Measurements from ENCODE around the gene PRUNE1.
A peak's percentile ranks its signal among the peaks of the same experiment; 100 is the strongest.

Gene PRUNE1

GRCh38 chr1:151062741-151063371, 54.6 kb downstream of the PRUNE1 start:
- H3K4me3 ChIP-seq (ENCODE audit: low read depth, low read length): no peak overlapping the region
- H3K27me3 ChIP-seq (ENCODE audit: control insufficient read depth, insufficient read depth, low read length): no peaks in the 10 kb centered on the region
- H3K4me1 ChIP-seq (ENCODE audit: control insufficient read depth, insufficient read depth, low read length): peaks cover 16% of the 10 kb centered on the region
- no peak overlapping the region for H3K27ac ChIP-seq (ENCODE audit: low read depth, low read length)
- H3K9me3 ChIP-seq (ENCODE audit: control insufficient read depth, insufficient read depth, low read depth, low read length): no peaks in the 10 kb centered on the region
- H3K9ac ChIP-seq (ENCODE audit: low read length): no peak overlapping the region
- H3K36me3 ChIP-seq (ENCODE audit: control insufficient read depth, insufficient read depth, low read length): peaks cover 14% of the 10 kb centered on the region

DNA sequence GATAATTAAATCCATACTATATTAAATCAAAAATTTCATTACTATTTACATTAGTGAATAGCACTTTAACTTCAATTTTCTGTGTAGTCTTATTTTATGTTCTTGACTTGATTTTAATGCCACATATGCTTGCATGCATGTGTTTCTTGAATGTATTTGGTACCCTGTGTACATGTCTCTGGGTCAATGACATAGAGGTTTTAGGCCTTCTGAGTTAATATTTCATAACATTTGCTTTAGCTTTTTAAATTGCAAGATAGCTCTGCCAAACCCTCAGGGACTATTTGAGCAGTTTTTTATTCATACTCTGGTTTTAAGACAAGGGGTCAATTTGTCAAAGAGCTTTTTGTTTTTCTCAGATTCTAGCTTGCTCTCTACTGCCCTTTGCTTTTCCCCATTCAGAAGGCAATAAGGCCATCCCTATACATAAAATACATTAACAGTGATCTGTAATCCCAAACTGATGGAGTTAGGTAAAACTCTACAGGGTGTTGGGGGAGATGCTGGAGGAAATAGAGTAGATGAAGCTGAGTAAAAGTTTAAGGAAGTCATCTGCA, 56.9 kb downstream of the PRUNE1 start:
- Histone ChIP-seq H3K27me3 (ENCODE audit: control insufficient read depth, insufficient read depth, low read length) (no peaks in the 10 kb centered on the region), H3K9ac (ENCODE audit: low read length) (no peak overlapping the region), H3K27ac (ENCODE audit: low read depth, low read length) (no peak overlapping the region), H3K36me3 (ENCODE audit: control insufficient read depth, insufficient read depth, low read length) (peaks cover 14% of the 10 kb centered on the region), H3K4me3 (ENCODE audit: low read depth, low read length) (no peak overlapping the region), H3K9me3 (ENCODE audit: control insufficient read depth, insufficient read depth, low read depth, low read length) (no peaks in the 10 kb centered on the region), H3K4me1 (ENCODE audit: control insufficient read depth, insufficient read depth, low read length) (peaks cover 9% of the 10 kb centered on the region)

GRCh38 chr1:151067185-151067584, 58.9 kb downstream of the PRUNE1 start:
- H3K4me1 ChIP-seq (ENCODE audit: control insufficient read depth, insufficient read depth, low read length): peaks cover 6% of the 10 kb centered on the region; the same call in 1 of the 2 replicates
- H3K27me3 ChIP-seq (ENCODE audit: control insufficient read depth, insufficient read depth, low read length): no peaks in the 10 kb centered on the region
- H3K27ac ChIP-seq (ENCODE audit: low read depth, low read length): no peak overlapping the region
- H3K9me3 ChIP-seq (ENCODE audit: control insufficient read depth, insufficient read depth, low read depth, low read length): no peaks in the 10 kb centered on the region
- peaks cover 14% of the 10 kb centered on the region for H3K36me3 ChIP-seq (ENCODE audit: control insufficient read depth, insufficient read depth, low read length)
- H3K9ac ChIP-seq (ENCODE audit: low read length): no peak overlapping the region
- H3K4me3 ChIP-seq (ENCODE audit: low read depth, low read length): no peak overlapping the region

- Histone ChIP-seq H3K9ac (ENCODE audit: low read length) (no peak overlapping the region), H3K27me3 (ENCODE audit: control insufficient read depth, insufficient read depth, low read length) (no peaks in the 10 kb centered on the region), H3K9me3 (ENCODE audit: control insufficient read depth, insufficient read depth, low read depth, low read length) (no peaks in the 10 kb centered on the region), H3K4me3 (ENCODE audit: low read depth, low read length) (no peak overlapping the region), H3K36me3 (ENCODE audit: control insufficient read depth, insufficient read depth, low read length) (peaks cover 14% of the 10 kb centered on the region), H3K4me1 (ENCODE audit: control insufficient read depth, insufficient read depth, low read length) (peaks cover 3% of the 10 kb centered on the region; the same call in 1 of the 2 replicates), H3K27ac (ENCODE audit: low read depth, low read length) (no peak overlapping the region)
These were observed 60.8 kb downstream of the PRUNE1 start for GRCh38 chr1:151069103-151069486.

DNA sequence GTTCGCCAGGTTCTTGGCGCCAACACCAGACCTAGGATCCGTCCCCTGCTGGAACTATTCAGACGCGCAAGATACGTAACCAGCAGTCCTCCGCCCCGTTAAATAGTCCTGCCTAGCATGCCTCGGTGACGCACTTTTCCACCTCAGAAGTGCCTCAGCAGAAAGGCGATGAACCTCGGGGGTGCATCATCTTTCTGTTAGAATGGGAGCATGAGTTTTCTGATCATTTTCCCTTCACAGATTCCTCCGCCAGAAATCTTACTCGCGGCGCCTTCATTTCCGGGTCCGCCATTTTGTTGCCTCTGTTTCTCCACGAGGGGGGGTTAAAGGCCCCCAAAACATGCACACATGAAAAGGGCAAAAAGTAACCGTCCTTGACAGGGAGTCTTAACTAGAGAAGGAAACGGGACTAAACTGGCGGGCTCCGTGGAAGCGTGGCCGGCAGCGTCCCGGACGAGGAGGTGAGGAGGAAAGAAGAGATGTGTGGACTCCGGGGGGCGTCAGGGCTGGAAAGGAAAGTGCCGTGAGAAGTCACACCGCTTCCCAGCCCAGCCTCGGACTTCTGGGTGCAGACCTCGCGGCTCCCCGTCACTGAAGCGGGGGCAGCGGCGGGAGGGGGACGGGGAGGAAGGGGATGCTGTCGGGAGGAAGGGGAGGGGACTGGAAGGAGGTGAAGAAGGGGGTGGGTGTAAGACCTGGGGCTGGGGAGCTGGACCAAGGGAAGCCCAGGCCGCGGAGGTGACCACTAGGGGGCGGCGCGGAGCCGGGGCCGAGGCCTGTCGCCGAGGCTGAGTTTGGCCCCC, 62.4 kb downstream of the PRUNE1 start, which contains the start of gene GABPB2:
Gene GABPB2 (plus strand): TSS at position 288 of the 803 bp plus-strand sequence. CDS start 17,429 bp downstream, outside the sequence.
- H3K4me3 ChIP-seq (ENCODE audit: low read depth, low read length): peak within 1 kb of the TSS; percentile 79
- no peaks in the 10 kb centered on the region for H3K4me1 ChIP-seq (ENCODE audit: control insufficient read depth, insufficient read depth, low read length)
- H3K9ac ChIP-seq (ENCODE audit: low read length): peak within 1 kb of the TSS; percentile 91
- peaks cover 14% of the 10 kb centered on the region for H3K36me3 ChIP-seq (ENCODE audit: control insufficient read depth, insufficient read depth, low read length)
- H3K27me3 ChIP-seq (ENCODE audit: control insufficient read depth, insufficient read depth, low read length): no peaks in the 10 kb centered on the region
- H3K27ac ChIP-seq (ENCODE audit: low read depth, low read length): peak within 1 kb of the TSS; percentile 88
- H3K9me3 ChIP-seq (ENCODE audit: control insufficient read depth, insufficient read depth, low read depth, low read length): no peaks in the 10 kb centered on the region

DNA sequence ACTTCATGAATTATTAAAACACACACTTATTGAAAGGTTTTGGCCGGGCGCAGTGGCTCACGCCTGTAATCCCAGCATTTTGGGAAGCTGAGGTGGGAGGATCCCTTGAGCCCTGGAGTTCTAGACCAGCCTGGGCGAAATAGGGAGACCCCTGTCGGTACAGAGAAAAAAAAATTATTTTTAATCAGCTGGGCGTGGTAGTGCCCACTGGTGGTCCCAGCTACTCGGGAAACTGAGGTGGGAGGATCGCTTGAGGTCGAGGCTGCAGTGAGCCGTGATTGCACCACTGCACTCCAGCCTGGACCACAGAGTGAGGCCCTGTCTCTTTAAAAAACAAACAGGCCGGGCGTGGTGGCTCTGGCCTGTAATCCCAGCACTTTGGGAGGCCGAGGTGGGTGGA, 64.0 kb downstream of the PRUNE1 start:
- no peaks in the 10 kb centered on the region for H3K9me3 ChIP-seq (ENCODE audit: control insufficient read depth, insufficient read depth, low read depth, low read length)
- no peak overlapping the region for H3K9ac ChIP-seq (ENCODE audit: low read length)
- H3K4me3 ChIP-seq (ENCODE audit: low read depth, low read length): no peak overlapping the region
- no peak overlapping the region for H3K27ac ChIP-seq (ENCODE audit: low read depth, low read length)
- no peaks in the 10 kb centered on the region for H3K27me3 ChIP-seq (ENCODE audit: control insufficient read depth, insufficient read depth, low read length)
- H3K36me3 ChIP-seq (ENCODE audit: control insufficient read depth, insufficient read depth, low read length): peaks cover 5% of the 10 kb centered on the region
- H3K4me1 ChIP-seq (ENCODE audit: control insufficient read depth, insufficient read depth, low read length): no peaks in the 10 kb centered on the region
